Epithelial cell of proximal tubule (primary cell): ENCODE results near the gene ENO3. TPM values are rescaled to one million over a fixed set of nuclear protein-coding genes. Genes with fewer than 3 reads are reported as not detected.

Source experiments
- DNase-seq: peaks from one replicate; pipeline ENCODE4 v3.0.0-alpha.2; 2011; ENCODE audit warnings: low read depth
- H3K4me3 ChIP-seq: 2 replicates; pipeline ENCODE4 v1.5.1; 2011; ENCODE audit warnings: low read depth, mild to moderate bottlenecking, low read length
- total RNA-seq: library from RNA; depleted of rRNA; stranded (reverse); fragments of >200 nt; gene quantifications from 2 replicates; pipeline ENCODE4 v1.2.3, GENCODE V29; 2015
- TF ChIP-seq, protein P1 (sequence below): conservative IDR thresholded peaks from 2 replicates; pipeline ENCODE4 v1.5.1; 2012; ENCODE audit warnings: low read depth, mild to moderate bottlenecking, low read length

ENO3 gene
- total RNA-seq, 1 donor from 2014 or later = 2.0 TPM

DNA sequence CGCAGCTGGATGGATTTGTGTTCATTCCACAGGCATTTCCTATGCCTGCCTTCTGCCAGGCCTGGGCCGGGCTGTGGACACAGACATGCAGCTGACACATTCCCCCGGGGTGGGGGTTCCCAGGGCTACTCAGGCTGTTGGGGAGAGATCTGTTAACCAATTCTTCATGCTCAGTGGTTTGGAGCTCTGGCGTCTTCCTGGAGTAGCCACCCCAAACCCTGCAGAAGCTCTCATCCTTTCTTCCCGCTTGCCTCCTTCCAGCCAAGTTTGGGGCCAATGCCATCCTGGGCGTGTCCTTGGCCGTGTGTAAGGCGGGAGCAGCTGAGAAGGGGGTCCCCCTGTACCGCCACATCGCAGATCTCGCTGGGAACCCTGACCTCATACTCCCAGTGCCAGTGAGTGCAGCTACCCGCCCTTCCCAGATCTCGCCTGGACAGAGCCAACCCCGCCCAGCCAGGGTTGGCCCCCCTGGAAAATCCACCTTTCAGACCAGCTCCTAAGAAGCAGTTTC lies 2.6 kb downstream of the ENO3 start:
- peak; percentile 48 for DNase-seq

DNA sequence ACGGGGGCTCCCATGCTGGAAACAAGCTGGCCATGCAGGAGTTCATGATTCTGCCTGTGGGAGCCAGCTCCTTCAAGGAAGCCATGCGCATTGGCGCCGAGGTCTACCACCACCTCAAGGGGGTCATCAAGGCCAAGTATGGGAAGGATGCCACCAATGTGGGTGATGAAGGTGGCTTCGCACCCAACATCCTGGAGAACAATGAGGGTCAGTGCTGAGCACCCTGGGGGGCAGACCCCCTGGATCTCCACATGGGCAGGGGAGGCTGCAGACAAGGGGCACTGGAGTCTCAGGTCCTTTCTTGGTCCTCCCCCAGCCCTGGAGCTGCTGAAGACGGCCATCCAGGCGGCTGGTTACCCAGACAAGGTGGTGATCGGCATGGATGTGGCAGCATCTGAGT lies 4.2 kb downstream of the ENO3 start:
- no peak overlapping the region for H3K4me3 ChIP-seq
- TF ChIP-seq, protein P1, sequence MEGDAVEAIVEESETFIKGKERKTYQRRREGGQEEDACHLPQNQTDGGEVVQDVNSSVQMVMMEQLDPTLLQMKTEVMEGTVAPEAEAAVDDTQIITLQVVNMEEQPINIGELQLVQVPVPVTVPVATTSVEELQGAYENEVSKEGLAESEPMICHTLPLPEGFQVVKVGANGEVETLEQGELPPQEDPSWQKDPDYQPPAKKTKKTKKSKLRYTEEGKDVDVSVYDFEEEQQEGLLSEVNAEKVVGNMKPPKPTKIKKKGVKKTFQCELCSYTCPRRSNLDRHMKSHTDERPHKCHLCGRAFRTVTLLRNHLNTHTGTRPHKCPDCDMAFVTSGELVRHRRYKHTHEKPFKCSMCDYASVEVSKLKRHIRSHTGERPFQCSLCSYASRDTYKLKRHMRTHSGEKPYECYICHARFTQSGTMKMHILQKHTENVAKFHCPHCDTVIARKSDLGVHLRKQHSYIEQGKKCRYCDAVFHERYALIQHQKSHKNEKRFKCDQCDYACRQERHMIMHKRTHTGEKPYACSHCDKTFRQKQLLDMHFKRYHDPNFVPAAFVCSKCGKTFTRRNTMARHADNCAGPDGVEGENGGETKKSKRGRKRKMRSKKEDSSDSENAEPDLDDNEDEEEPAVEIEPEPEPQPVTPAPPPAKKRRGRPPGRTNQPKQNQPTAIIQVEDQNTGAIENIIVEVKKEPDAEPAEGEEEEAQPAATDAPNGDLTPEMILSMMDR = no peak
- DNase-seq = no peak

More for the DNA sequence above, 2.6 kb downstream of the ENO3 start:
- H3K4me3 ChIP-seq = no peak overlapping the region
- TF ChIP-seq, protein P1 = no peak

DNA sequence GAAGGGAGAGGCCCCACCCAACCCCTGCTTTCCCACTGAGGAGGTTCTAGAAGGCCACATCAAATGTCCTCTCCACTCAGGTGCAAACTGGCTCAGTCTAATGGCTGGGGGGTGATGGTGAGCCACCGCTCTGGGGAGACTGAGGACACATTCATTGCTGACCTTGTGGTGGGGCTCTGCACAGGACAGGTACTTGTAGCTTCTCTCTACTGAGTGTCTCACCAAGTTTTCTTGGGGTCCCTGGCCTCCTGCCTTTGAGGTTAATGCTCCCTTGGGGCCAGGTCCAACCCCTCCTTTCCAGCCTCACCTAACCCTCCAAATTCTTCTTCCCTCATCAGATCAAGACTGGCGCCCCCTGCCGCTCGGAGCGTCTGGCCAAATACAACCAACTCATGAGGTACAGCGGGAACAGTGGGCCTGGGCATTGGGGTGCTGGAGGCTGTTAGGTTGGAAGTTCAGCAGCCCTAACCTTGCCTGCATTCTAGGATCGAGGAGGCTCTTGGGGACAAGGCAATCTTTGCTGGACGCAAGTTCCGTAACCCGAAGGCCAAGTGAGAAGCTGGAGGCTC lies 5.7 kb downstream of the ENO3 start:
- TF ChIP-seq, protein P1 = no peak
- DNase-seq = no peak
- no peak overlapping the region for H3K4me3 ChIP-seq

DNA sequence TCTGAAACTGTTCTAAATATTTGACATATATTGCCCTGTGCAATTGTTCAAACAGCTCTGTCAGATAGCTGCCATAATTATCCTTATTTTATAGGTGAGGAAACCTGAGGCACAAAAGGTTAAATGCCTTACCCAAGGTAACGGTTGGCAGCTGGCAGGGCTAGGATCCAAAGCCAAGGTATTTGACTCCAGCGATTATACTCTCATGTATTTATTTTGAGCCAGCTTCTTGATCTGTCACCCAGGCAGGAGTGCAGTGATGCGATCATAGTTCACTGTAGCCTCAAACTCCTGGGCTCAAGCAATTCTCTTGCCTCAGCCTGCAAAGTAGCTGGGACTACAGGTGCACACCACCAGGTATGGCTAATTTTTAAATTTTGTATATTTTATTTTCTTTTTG lies 7.2 kb downstream of the ENO3 start:
- H3K4me3 ChIP-seq = no peak overlapping the region
- TF ChIP-seq, protein P1 = no peak
- no peak for DNase-seq

DNA sequence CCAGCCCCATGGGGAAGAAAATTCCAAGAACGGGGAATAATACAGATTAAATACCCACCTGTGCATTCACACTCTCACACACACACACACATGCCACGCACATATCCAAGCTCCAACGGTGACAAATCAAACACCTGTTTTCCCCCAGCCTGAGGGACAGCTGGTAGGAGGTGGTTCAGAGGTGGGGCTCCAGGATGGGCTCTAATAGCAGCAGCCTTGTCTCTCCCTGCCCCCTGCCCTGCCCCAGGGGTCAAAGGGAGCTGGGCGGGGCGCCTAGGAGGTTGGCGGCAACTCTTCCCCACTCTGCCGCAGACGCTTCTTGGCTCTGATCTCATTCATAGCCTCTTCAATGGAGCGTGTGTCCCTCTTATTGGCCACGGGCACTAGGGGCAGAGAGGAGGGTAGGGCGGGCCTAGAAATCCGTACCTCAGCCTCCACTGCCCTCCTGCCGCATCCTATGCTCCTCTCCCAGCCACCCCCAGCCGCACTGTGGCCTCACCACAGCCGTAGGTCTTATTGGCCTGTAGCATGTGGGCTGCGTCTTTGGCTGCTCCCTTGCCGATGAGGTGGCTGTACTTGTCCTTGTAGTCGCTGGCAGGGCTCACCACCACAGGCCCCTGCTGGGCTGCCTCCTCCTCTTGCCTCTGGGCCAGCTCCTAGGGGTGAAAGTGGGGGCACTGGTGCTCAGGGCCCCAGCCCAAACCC lies 8.5 kb downstream of the ENO3 start:
- TF ChIP-seq, protein P1 = no peak
- no peak for DNase-seq
- H3K4me3 ChIP-seq = no peak overlapping the region

DNA sequence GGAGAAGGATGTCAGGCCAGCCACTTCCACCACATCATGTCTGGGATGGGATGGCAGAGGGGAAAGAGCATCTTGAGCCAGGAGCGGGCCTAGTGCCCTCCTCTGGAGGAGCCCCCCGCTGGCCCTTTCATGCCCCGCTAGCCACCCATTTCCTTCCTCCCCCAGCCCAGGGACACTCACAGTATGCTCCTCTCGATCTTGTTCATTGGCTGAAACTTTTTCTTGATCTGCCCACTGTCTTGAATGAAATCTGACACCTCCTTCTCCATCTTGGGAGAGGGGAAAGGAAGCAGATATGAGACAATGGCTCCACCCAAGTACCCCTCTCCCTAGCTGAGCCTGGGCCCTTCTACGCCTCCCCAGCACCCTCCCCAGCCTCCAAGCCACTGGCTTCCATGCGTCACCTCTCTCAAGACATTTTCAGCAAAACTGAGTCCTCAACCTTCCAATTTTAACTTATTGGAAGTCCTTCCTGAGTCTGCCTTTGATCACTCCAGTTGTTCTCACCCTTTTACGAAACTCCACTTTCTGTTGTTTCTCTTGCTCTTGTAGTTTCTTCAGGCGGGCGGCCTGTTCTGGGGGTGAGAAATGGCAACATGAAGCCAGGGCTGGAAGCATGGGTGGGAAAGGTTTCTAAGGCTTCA lies 9.5 kb downstream of the ENO3 start:
- DNase-seq = no peak
- no peak overlapping the region for H3K4me3 ChIP-seq
- TF ChIP-seq, protein P1 = no peak
